Measurements from ENCODE around the gene SMURF1.

- no peak for TF ChIP-seq POLR2A (IDR thresholded peaks at IDR 0.05)
- no peak for TF ChIP-seq EP300 (IDR thresholded peaks at IDR 0.05)
- no peak for TF ChIP-seq CTCF (IDR thresholded peaks at IDR 0.05)
Measured at GRCh38 chr7:99004781-99005500, 139.0 kb downstream of the SMURF1 start.
